Peyer's patch (tissue), 4 donors: ENCODE results near the gene NCOA7.

Experiments
- POLR2A ChIP-seq, 2 donors: fragments of 450-650 bp; IDR thresholded peaks; one replicate each; pipeline ENCODE4 v1.5.1; 2017; ENCODE audit warnings: antibody characterized with exemption in 2 of 2, mild to moderate bottlenecking in 2 of 2, moderate library complexity in 2 of 2
- TF ChIP-seq, protein P1 (sequence below), 6 experiments: fragments of 450-650 bp in 4 of 6; fragments of 200-600 bp in 2 of 6; sonication (generic) in 1 of 6; IDR thresholded peaks; one replicate each; pipeline ENCODE4 v1.5.1; 2017 to 2019; ENCODE audit warnings: antibody characterized with exemption in 6 of 6, mild to moderate bottlenecking in 3 of 6, moderate library complexity in 1 of 6

DNA sequence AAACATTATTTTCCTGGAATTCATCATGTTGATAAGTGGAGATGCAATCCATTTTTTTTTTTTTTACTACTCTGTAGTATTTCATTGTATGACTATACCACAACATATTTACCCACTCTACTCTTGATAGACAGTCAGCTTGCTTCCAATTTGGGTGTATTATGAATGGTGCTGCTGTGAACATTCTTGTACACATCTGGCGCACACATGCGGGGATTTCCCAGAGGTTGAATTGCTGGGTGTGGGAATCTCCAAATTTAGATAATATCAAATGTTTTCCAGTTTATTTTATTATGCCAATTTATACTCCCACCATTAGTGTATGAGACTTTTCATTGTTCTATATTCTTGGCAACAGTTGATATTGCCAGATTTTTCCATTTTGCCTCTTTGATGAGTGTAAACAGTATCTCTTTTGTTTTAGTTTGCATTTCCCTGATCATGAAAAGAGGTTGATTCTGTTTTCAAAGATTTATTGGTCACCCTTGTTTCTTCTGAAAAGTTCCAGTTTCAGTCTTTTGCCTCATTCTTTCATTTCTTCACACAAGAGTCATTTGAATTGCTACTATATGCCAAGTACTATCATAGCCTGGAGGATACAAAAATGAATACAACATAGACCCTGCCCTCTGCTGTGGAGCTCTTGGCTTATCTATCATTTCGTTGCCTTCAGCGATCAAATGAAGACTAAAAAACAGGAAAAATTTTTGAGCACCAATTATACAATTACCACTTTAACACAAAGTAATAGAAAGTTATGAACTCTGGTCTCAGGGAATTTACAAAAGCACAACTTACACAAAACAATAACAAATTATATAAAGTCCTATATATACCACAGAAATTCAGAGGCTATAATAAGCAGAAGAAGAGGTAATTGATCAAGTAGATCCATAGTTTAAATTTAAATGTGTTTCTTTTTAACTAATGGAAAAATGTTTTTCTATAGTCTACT lies 17.1 kb upstream of the NCOA7 start:
- no peak for TF ChIP-seq POLR2A (IDR thresholded peaks at IDR 0.05)
- TF ChIP-seq, protein P1, sequence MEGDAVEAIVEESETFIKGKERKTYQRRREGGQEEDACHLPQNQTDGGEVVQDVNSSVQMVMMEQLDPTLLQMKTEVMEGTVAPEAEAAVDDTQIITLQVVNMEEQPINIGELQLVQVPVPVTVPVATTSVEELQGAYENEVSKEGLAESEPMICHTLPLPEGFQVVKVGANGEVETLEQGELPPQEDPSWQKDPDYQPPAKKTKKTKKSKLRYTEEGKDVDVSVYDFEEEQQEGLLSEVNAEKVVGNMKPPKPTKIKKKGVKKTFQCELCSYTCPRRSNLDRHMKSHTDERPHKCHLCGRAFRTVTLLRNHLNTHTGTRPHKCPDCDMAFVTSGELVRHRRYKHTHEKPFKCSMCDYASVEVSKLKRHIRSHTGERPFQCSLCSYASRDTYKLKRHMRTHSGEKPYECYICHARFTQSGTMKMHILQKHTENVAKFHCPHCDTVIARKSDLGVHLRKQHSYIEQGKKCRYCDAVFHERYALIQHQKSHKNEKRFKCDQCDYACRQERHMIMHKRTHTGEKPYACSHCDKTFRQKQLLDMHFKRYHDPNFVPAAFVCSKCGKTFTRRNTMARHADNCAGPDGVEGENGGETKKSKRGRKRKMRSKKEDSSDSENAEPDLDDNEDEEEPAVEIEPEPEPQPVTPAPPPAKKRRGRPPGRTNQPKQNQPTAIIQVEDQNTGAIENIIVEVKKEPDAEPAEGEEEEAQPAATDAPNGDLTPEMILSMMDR (IDR thresholded peaks at IDR 0.05) = no peak
